A673 (cell line): ENCODE measurements around the gene RAB4A.

Experiments used
- CTCF ChIP-seq: fragments of 300-800, 200-600 bp; sonication (generic); conservative IDR thresholded peaks from 2 replicates; pipeline ENCODE4 v1.5.1; 2017; ENCODE audit warnings: low read depth, mild to moderate bottlenecking, antibody characterized with exemption, low read length, moderate library complexity, mixed read lengths
- EZH2 ChIP-seq: fragments of 200-600 bp; sonication (generic); IDR thresholded peaks from 2 replicates; pipeline ENCODE4 v1.6.1; 2017; ENCODE audit warnings: borderline replicate concordance, low read depth, mild to moderate bottlenecking, mixed read lengths, antibody characterized with exemption, low read length; ENCODE audit not compliant: poor library complexity, severe bottlenecking

DNA sequence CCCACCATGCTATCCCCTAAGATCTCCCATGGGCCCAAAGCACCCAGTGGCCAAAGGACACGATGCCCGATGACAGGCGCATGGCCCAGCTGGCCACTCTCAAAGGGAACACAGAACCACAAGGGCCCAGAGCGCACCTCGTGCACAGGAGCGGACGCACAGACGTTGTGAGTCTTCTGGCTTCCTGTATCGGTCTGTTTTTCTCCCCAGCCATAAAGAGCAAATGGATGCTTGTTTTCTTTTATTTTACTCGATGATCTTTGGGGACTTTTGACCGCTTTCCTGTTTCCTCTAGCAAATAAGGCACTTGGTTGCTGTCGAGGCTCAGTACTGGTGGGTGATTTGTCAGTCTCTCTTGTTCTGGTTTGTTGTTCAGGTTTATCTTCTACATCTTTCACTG is 55.7 kb downstream of the RAB4A start:
- no peak for TF ChIP-seq CTCF
- no peak for TF ChIP-seq EZH2
